Natural killer cell (primary cell): Measurements from ENCODE around the gene FLVCR2. TPM values are rescaled to one million over a fixed set of nuclear protein-coding genes. Genes with fewer than 3 reads are reported as not detected.

Source experiments
- ATAC-seq, 3 donors: fragments of 150-1000 bp in 2 of 3; fragments of 200-7000 bp in 1 of 3; cut with Tn5 transposase; 1 replicate in 1 of 3; 2 replicates in 2 of 3; pipeline ENCODE4 v1.10.0; 2021; ENCODE audit warnings: mild to moderate bottlenecking in 2 of 3, moderate library complexity in 2 of 3
- DNase-seq, 2 donors: peaks; one replicate each; pipeline versions ENCODE4 v3.0.0 to v3.0.0-alpha.2; 2013 to 2021; ENCODE audit warnings: mixed read lengths in 1 of 2
- H3K27ac ChIP-seq: one replicate; pipeline ENCODE4 v1.5.1; 2013; ENCODE audit warnings: mild to moderate bottlenecking, low read length
- H3K27me3 ChIP-seq: one replicate; pipeline ENCODE4 v1.6.1; 2013; ENCODE audit warnings: low read length; ENCODE audit not compliant: control insufficient read depth, insufficient read depth
- H3K36me3 ChIP-seq: one replicate; pipeline ENCODE4 v1.6.1; 2013; ENCODE audit warnings: low read length; ENCODE audit not compliant: control insufficient read depth, insufficient read depth
- H3K4me1 ChIP-seq: one replicate; pipeline ENCODE4 v1.6.1; 2013; ENCODE audit warnings: low read length; ENCODE audit not compliant: control insufficient read depth, insufficient read depth
- H3K4me3 ChIP-seq: one replicate; pipeline ENCODE4 v1.5.1; 2013; ENCODE audit warnings: low read length
- H3K9me3 ChIP-seq: one replicate; pipeline ENCODE4 v1.6.1; 2013; ENCODE audit warnings: low read length; ENCODE audit not compliant: control insufficient read depth, insufficient read depth
- H3K27ac Mint-ChIP-seq, 2 donors: one replicate each; pipeline ENCODE4 v1.8.0; 2022; ENCODE audit warnings: mild to moderate bottlenecking in 2 of 2, mixed read lengths in 2 of 2, moderate library complexity in 1 of 2
- H3K27me3 Mint-ChIP-seq, 2 donors: one replicate each; pipeline ENCODE4 v1.8.0; 2022; ENCODE audit warnings: low read depth in 2 of 2, mixed read lengths in 2 of 2
- H3K36me3 Mint-ChIP-seq: one replicate; pipeline ENCODE4 v1.8.0; 2022; ENCODE audit warnings: mixed read lengths
- H3K4me1 Mint-ChIP-seq, 2 donors: one replicate each; pipeline ENCODE4 v1.8.0; 2022; ENCODE audit warnings: mixed read lengths in 2 of 2
- H3K4me3 Mint-ChIP-seq: one replicate; pipeline ENCODE4 v1.8.0; 2022; ENCODE audit warnings: mild to moderate bottlenecking, moderate library complexity, mixed read lengths
- H3K9me3 Mint-ChIP-seq, 2 donors: one replicate each; pipeline ENCODE4 v1.8.0; 2022; ENCODE audit warnings: mixed read lengths in 2 of 2
- WGBS: methylation state at CpG from one replicate; pipeline ENCODE4 v1.1.7; 2013; ENCODE audit warnings: missing lambda C conversion rate; ENCODE audit not compliant: insufficient coverage; 5-methylcytosine and 5-hydroxymethylcytosine counted together
- intact Hi-C: fragments of 100-400 bp; cut with micrococcal nuclease; formaldehyde crosslinking; loops from one replicate; pipeline ENCODE4 v1.14.2; 2022
- total RNA-seq, 4 donors: library from RNA; stranded (reverse); fragments of 120-200 nt in 1 of 4; gene quantifications; one replicate each; pipeline versions ENCODE4 v1.2.3 to v1.2.4, GENCODE V29; 2013 to 2022
- TF ChIP-seq, protein P1 (sequence below): fragments of 200-600 bp; IDR thresholded peaks from one replicate; pipeline ENCODE4 v1.8.0; 2022; ENCODE audit warnings: antibody characterized with exemption

Gene FLVCR2
- total RNA-seq, 3 donors from 2014 or later (not counting 1 experiment from before 2014, with no cell fraction given): 1.4 to 4.8 (median 2.1) TPM

DNA sequence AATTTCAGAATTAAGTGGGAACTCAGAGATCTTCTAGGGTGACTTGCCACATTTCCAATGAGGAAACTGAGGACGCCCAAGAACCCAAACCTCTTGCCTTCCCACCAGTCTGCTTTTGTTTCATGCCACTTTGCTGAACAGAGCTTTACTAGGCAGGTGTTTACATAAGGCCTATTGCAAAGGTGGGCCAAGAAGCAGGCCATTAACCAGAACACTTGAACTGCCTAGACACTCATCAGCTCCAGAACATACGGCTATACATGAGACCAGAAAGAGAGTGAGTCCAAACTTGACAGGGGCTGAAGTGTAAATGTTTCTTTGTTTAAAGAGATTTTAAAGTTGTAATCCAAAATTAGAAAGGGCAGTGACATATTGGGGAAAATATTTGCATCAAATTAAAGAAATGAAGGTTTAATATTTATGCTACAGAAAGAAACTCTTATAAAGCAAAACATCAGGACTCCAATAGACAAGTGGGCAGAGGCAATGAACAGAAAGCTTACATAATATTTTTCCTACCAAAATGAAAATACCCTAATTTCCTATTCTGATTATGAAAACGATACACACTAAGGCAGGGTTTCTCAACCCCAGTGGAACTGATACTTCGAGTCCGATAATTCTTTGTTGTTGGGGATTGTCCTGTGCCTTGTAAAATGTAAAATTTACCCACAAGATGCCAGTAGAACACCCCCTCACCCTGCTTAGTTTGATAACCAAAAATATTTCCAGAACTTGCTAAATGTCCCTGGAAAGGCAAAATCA, 44.4 kb upstream of the FLVCR2 start:
- no peaks in the 10 kb centered on the region for H3K27me3 Mint-ChIP-seq

DNA sequence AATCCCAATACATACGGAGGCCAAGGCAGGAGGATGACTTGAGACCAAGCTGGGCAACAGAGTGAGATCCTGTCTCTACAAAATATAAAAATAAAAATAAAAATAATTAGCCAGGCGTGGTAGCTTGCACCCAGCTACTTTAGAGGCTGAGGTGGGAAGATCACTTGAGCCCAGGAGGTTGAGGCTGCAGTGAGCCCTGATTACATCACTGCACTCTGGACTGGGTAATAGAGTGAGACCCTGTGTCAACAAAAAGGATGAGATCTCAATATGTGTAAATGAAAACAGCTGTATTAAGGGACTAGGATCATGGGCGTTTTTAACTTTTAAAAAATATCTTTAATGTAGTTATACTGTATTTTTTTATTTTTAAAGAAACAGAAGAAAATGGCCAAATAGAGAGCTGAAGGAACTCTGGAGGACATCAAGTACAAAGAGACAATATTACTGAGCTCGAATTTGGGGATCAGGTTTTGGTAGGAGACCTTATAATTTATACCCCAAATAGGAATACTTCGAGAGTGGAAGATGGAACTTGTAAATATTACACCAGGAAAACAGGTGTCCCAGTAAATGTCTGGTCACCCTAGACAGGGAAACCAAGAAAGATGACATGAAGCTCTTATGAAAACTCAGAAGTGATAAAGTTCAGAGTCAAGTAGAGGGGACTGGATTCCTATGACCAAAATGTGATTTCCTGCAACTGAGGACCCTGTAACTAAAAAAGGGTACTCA, 43.1 kb upstream of the FLVCR2 start:
- no peaks in the 10 kb centered on the region for H3K36me3 Mint-ChIP-seq
- DNase-seq: no peak
- H3K9me3 Mint-ChIP-seq: no peaks in the 10 kb centered on the region
- H3K4me1 Mint-ChIP-seq: peaks cover 46 to 51% of the 10 kb centered on the region in 2 donors
- no peak overlapping the region for H3K4me3 ChIP-seq
- TF ChIP-seq, protein P1, sequence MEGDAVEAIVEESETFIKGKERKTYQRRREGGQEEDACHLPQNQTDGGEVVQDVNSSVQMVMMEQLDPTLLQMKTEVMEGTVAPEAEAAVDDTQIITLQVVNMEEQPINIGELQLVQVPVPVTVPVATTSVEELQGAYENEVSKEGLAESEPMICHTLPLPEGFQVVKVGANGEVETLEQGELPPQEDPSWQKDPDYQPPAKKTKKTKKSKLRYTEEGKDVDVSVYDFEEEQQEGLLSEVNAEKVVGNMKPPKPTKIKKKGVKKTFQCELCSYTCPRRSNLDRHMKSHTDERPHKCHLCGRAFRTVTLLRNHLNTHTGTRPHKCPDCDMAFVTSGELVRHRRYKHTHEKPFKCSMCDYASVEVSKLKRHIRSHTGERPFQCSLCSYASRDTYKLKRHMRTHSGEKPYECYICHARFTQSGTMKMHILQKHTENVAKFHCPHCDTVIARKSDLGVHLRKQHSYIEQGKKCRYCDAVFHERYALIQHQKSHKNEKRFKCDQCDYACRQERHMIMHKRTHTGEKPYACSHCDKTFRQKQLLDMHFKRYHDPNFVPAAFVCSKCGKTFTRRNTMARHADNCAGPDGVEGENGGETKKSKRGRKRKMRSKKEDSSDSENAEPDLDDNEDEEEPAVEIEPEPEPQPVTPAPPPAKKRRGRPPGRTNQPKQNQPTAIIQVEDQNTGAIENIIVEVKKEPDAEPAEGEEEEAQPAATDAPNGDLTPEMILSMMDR: no peak
- no peaks in the 10 kb centered on the region for H3K27me3 Mint-ChIP-seq
- H3K27ac ChIP-seq: no peak overlapping the region
- peaks cover 19% of the 10 kb centered on the region for H3K4me1 ChIP-seq
- H3K27me3 ChIP-seq: no peaks in the 10 kb centered on the region
- H3K27ac Mint-ChIP-seq: peak overlapping the region; percentile 37 to 45
- peaks cover 13% of the 10 kb centered on the region for H3K36me3 ChIP-seq
- no peak overlapping the region for H3K4me3 Mint-ChIP-seq
- no peak for ATAC-seq
- intact Hi-C loops: no loop called here
- WGBS: 93% methylated on average over 2 of the region's 5 CpGs
- H3K9me3 ChIP-seq: no peaks in the 10 kb centered on the region

More for the DNA sequence above, 44.4 kb upstream of the FLVCR2 start:
- Mint-ChIP-seq H3K27ac (peak overlapping the region in 1 of 2 donors; percentile 39), H3K36me3 (peaks cover under 1% of the 10 kb centered on the region), H3K4me3 (no peak overlapping the region), H3K4me1 (peaks cover 40 to 45% of the 10 kb centered on the region in 2 donors), H3K9me3 (no peaks in the 10 kb centered on the region)
- Histone ChIP-seq H3K4me1 (peaks cover 6% of the 10 kb centered on the region), H3K4me3 (no peak overlapping the region), H3K27me3 (no peaks in the 10 kb centered on the region), H3K36me3 (peaks cover 19% of the 10 kb centered on the region), H3K9me3 (no peaks in the 10 kb centered on the region), H3K27ac (no peak overlapping the region)
- TF ChIP-seq, protein P1: no peak
- no peak for DNase-seq
- intact Hi-C loops: no loop called here
- ATAC-seq: no peak
- WGBS: 90% methylated on average over 3 of the region's 5 CpGs

DNA sequence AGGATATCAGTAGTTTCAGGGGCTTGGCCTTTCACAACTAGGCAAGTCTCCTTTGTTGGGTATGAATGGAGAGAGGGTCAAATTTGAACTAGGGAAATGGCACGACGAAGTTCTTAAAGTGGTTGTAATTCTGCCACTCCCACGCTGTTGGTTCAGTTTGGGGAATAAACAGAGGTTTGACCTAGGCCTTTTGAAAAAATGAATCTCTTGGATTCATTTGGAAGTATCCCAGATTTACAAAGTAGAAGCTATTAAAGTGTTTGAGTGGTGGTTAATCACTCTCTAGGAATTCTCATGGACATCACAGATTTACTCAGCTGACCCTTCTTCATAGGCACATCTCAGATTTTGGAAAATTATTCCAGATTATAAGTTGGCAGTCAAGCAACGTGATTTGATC, 41.3 kb upstream of the FLVCR2 start:
- Histone ChIP-seq H3K27me3 (no peaks in the 10 kb centered on the region), H3K36me3 (peaks cover 7% of the 10 kb centered on the region), H3K4me3 (no peak overlapping the region), H3K4me1 (peaks cover 29% of the 10 kb centered on the region), H3K9me3 (no peaks in the 10 kb centered on the region), H3K27ac (no peak overlapping the region)
- WGBS: 96% methylated on average over 4 of the region's 4 CpGs
- H3K27me3 Mint-ChIP-seq: no peaks in the 10 kb centered on the region
- ATAC-seq: no peak
- peak overlapping the region; percentile 69 to 76 for H3K27ac Mint-ChIP-seq
- DNase-seq: no peak
- H3K4me3 Mint-ChIP-seq: no peak overlapping the region
- TF ChIP-seq, protein P1: no peak
- no peaks in the 10 kb centered on the region for H3K36me3 Mint-ChIP-seq
- H3K4me1 Mint-ChIP-seq: peaks cover 41 to 54% of the 10 kb centered on the region in 2 donors
- intact Hi-C loops: no loop called here
- H3K9me3 Mint-ChIP-seq: no peaks in the 10 kb centered on the region
